GM13977 (cell line): Measurements from ENCODE around the gene PLCG2.

Experiments
- DNase-seq: peaks from one replicate; pipeline ENCODE4 v3.0.0; 2012; ENCODE audit warnings: low spot score
- CTCF ChIP-seq: IDR thresholded peaks from 2 replicates; pipeline ENCODE4 v1.5.1; 2012; ENCODE audit warnings: mild to moderate bottlenecking, control low read depth; ENCODE audit not compliant: insufficient read depth; ENCODE audit errors: extremely low read depth, missing control alignments
- in situ Hi-C: fragments of 300-500 bp; cut with MboI; formaldehyde crosslinking; loops from one replicate; pipeline ENCODE4 v1.12.0; 2022; ENCODE audit warnings: low sequenced_read_pairs, low pct_unique_long_range_greater_than_20kb, mixed read lengths, inconsistent platforms; ENCODE audit not compliant: unreplicated experiment

PLCG2 gene

DNA sequence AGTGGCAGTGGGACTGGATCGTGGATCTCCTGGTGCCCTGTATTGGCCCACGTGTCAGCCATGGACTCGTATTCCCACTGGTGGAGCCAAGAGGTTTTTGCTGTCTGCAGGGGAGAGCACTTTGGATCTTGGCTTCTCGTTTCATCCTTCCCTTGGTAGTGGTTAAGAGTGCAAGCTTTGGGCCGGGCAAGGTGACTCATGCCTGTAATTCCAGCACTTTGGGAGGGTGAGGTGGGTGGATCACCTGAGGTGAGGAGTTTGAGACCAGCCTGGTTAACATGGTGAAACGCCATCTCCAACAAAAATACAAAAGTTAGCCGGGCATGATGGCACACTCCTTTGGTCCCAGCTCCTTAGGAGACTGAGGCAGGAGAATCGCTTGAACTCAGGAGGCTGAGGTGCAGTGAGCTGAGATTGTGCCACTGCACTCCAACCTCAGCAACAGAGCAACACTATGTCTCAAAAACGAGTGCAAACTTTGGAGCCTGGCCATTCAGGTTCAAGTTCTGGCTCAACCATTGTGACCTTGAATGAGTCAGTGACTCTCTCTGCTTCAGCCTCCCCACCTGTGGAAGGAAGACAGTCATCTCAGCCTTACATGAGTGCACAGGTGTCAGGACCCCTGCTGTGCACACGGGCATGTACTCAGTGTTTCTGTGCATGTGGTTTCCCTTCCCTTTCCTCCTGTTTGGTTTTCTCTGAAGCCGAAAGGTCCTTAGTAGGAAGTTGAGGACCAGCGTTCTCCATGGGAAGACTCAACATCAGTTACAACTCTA, 57.4 kb downstream of the PLCG2 start:
- in situ Hi-C loops = no loop called here
- TF ChIP-seq CTCF = no peak
- peak; percentile 59 for DNase-seq

DNA sequence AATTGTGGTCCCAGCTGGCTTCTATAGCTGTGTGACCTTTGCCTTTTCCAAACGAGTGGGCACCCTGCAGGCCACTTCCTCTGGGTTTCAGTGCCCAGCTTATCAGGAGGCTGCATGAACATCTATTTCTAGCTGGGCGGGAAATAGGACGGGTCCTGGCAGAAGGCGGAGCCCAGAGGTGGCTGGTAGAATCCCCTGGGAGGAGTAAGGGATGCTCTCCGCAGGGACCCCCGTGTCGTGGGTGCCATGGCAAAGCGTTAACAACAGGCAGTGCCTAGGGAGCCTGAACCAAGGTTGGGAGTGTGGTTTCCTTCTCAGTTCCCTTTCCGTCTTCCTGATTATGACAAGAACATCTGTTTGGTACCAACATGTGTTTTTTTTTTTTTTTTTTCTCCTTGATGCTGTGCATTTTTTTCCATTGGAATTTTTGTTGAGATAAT, 58.2 kb downstream of the PLCG2 start:
- in situ Hi-C loops = no loop called here
- TF ChIP-seq CTCF = no peak
- DNase-seq = no peak

DNA sequence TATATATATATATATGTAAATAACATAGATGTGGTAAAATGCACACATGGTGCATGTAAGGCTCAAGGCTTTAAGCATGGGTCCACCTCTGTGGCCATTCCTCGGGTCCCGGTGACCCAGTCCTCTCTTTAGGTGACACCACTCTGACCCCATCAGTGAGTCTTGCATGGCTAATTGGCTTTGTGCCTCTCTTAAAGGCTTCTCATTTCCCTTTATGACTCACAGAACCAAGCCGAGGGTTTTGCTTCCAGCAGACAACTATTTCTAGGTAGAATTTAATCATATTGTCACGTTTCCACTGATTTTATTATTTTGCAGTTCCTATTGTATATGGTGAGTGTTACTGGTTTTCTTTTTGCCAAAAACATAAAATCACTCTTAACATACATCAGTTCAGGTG, 59.7 kb downstream of the PLCG2 start:
- in situ Hi-C loops = no loop called here
- TF ChIP-seq CTCF = no peak
- DNase-seq = peak; percentile 60

GRCh38 chr16:81841722-81842121, 62.6 kb downstream of the PLCG2 start:
- TF ChIP-seq CTCF = no peak
- in situ Hi-C loops = no loop called here
- DNase-seq = peak; percentile 51

- no peak for TF ChIP-seq CTCF
- in situ Hi-C loops = no loop called here
- no peak for DNase-seq
Measured at GRCh38 chr16:81842564-81843242, 63.6 kb downstream of the PLCG2 start.

DNA sequence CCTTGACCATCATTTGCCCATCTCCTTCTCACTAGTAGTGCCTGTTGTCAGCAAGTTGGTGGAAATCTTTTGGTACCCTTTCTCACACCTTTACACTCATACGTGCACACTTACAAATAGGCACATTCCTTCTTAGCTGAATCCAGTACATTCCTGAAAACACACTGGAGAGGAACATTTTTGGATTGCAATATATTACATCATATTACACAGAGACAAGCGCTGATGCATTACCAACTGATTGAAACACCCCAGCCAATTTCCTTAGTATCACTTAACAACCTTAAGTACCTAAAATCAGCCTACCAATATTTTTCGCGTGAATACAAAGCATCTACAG, 64.1 kb downstream of the PLCG2 start:
- DNase-seq = no peak
- in situ Hi-C loops = no loop called here

More for the DNA sequence above, 64.1 kb downstream of the PLCG2 start:
- TF ChIP-seq CTCF = no peak
